H1 (cell line): ENCODE measurements around the gene PAX5. TPM values are rescaled to one million over a fixed set of nuclear protein-coding genes. Genes with fewer than 3 reads are reported as not detected.

Experiments
- ASH2L ChIP-seq: fragments of 200-600, 300-600 bp; sonication (generic); IDR thresholded peaks from one replicate; pipeline ENCODE4 v1.7.1; 2017; ENCODE audit warnings: low read length
- JUN ChIP-seq: IDR thresholded peaks from 2 replicates; pipeline ENCODE4 v1.6.1; 2011; ENCODE audit warnings: low read depth, mild to moderate bottlenecking, improper control_type of control experiment, low read length
- SP1 ChIP-seq: IDR thresholded peaks from 2 replicates; pipeline ENCODE4 v1.6.1; 2011; ENCODE audit warnings: low read depth, low read length
- SP4 ChIP-seq: IDR thresholded peaks from 2 replicates; pipeline ENCODE4 v1.6.1; 2012; ENCODE audit warnings: low read length, inconsistent platforms
- SUZ12 ChIP-seq: fragments of 200-600 bp; sonication (generic); IDR thresholded peaks from 2 replicates; pipeline ENCODE4 v1.6.1; 2012; ENCODE audit warnings: mild to moderate bottlenecking, inconsistent platforms, low read length, moderate library complexity, mixed read lengths
- polyA plus RNA-seq, 7 experiments: library from polyadenylated mRNA; depleted of rRNA in 3 of 7; stranded (reverse) in 5 of 7; unstranded in 2 of 7; fragments of >200 nt in 5 of 7; fragments of 200-250 nt in 2 of 7; gene quantifications; 1 replicate in 5 of 7; 2 replicates in 1 of 7; 4 replicates in 1 of 7; pipeline versions ENCODE4 v1.2.1 to v1.2.3, GENCODE V29; 2011 to 2013; ENCODE audit warnings: missing spikeins in 2 of 7, mixed read lengths in 2 of 7
- total RNA-seq: library from RNA; stranded (reverse); fragmentation: NEBNext Ultra II Directional; extraction: Animal tissue kit (Norgen Biotek cat#: 25700); gene quantifications from 2 replicates; pipeline ENCODE4 v1.2.1, GENCODE V29; 2021

The PAX5 gene
- total and polyA plus RNA-seq, 2 of the 8 experiments (the other 6 are each of a cell fraction or from before 2014, with no cell fraction given): 0.29 to 0.43 TPM

DNA sequence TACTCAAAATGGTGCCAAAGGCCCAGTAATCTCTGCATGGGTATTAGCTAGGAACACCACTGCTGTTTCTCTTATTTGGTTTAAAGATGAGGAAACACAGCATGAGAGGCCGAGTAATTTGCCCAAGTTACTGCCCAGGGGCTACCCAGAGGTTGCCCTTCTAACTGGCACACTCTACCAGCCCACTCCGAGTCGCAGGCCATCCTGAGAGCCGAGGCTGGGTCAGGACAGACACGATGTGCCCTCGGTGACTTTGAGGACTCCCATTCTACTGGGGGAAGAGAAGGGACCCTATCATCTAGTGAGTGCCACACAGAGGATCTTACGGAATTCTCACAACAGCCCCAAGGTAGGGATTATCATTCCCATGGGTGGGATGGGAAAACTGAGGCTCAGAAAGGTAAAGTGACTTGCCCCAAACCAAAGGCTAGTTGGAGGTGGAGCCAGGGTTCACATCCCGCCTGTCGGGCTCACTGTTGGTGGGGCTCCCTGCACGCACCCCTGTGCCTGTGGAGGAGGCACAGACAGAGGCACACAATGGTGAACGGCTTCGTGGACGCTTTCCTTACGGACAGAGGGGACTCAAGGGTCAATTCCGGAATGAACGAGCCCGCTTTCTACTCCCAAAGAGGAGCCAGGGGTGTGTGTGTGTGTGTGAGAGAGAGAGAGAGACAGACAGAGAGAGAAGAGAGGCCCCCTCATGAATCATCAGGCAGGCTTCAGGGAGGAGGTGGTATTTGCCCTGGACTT, 236.4 kb downstream of the PAX5 start (continued):
- TF ChIP-seq SUZ12 (no peak), SP1 (no peak), SP4 (no peak), ASH2L (no peak), JUN (no peak)
